ENCODE results near the gene ITFG1. TPM values are rescaled to one million over a fixed set of nuclear protein-coding genes. Genes with fewer than 3 reads are reported as not detected.
"Not testable (repeated sequence)": the region's sequence is repeated elsewhere in the genome, so short reads cannot be mapped to it uniquely, and the experiment has no call there.

ITFG1 gene
- total RNA-seq, 4 donors from 2014 or later, result 32.5 to 63.1 (median 43.1) TPM

DNA sequence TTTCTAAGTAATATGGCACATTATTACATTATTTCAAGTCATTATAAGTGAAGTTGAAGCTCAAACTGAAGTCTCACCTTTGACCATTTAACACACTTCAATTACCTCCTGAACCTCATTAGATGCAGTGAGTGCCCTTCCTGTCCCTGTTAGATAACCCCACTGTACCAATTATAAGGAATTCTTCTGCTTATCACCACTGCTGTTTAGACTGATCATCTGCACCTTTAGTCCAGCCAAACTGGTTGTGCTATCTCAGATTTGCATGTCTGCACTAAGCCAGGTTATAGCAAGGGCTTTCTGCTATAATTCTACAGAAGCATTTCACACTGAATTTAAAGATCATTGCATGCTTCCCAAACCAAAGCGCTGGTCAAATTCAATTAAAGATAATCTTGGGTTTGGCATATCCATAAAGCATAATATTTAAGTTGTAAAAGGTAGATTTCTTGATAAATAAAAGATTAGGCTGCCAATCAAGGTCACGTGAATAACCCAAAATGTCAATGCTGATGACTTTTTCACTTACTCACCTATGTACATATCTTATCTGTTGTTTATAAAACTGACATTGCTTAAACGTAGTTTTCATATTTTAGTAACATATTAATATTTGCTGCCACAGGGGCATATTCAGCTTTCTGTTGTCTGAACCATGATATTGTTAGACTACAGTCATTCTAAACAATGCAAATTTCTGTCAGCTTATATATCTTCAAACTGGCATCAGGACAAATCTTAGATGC is 11.9 kb downstream of the ITFG1 start:
- ATAC-seq (ENCODE audit: low FRiP score) (no peak), DNase-seq (ENCODE audit: low spot score) (no peak)
- TF ChIP-seq CTCF (IDR thresholded peaks at IDR 0.05), result no peak

- TF ChIP-seq CTCF (IDR thresholded peaks at IDR 0.05), result no peak
- DNase-seq (ENCODE audit: low spot score), result no peak
- ATAC-seq (ENCODE audit: low FRiP score), result no peak
Measured at GRCh38 chr16:47446431-47446830, 14.4 kb downstream of the ITFG1 start.

- not testable (repeated sequence) for DNase-seq (ENCODE audit: low spot score); ATAC-seq (ENCODE audit: low FRiP score)
Measured at GRCh38 chr16:47442884-47443283, 18.0 kb downstream of the ITFG1 start.

DNA sequence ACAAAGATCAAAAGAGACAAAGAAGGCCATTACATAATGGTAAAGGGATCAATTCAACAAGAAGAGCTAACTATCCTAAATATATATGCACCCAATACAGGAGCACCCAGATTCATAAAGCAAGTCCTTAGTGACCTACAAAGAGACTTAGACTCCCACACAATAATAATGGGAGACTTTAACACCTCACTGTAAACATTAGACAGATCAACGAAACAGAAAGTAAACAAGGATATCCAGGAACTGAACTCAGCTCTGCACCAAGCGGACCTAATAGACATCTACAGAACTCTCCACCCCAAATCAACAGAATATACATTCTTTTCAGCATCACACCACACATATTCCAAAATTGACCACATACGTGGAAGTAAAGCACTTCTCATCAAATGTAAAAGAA is 20.8 kb downstream of the ITFG1 start:
- not testable (repeated sequence) for DNase-seq (ENCODE audit: low spot score); ATAC-seq (ENCODE audit: low FRiP score)

DNA sequence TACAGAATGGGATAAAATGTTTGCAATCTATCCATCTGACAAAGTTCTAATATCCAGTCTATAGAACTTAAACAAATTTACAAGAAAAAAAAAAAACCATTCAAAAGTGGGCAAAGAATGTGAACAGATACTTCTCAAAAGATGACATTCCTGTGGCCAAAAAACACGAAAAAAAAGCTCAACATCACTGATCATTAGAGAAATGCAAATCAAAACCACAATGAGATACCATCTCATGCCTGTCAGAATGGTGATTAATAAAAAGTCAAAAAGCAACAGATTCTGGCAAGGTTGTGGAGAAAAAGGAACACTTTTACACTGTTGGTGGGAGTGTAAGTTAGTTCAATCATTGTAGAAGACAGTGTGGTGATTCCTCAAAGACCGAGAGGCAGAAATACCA is 26.6 kb downstream of the ITFG1 start:
- not testable (repeated sequence) for DNase-seq (ENCODE audit: low spot score)

DNA sequence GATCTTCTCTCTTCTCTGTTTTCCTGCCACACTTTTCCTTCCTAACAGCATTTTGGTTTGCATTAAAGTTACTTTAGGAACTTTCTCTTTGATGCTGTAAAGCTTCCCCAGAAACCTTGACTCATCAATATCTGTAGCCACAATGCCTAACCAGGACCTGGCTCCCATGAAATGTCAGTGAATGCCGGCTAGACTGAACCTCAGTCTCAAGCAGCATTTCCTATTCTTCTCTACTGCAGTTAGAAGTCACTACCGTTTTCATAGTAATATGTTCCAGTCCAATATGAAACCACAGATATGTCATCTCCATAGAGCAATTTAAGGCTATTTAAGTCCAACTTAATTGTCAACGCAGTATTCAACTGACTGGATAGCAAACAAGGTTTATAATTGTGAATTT is 28.9 kb downstream of the ITFG1 start:
- ATAC-seq (ENCODE audit: low FRiP score) (no peak), DNase-seq (ENCODE audit: low spot score) (no peak)
- TF ChIP-seq CTCF (IDR thresholded peaks at IDR 0.05), result no peak

More for the DNA sequence above, 26.6 kb downstream of the ITFG1 start:
- not testable (repeated sequence) for ATAC-seq (ENCODE audit: low FRiP score)

DNA sequence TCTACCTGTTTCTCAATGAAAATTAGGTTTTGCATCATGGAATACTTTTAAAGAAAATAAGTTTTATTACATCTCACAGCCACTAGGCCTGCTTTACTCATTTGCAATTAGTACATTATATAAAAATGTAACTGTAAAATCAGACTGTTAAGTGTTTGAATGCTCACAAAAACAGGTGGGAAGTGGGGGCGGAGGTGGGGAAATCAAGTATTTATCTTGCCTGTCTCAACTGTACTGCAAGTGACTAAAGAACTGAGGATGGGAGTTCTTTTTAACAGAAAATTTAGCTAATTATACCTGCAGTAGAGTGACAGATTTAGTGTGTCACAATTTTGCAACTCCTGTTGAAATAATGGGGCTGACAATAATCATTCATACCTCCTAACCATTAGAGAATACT is 34.1 kb downstream of the ITFG1 start:
- DNase-seq (ENCODE audit: low spot score) (no peak), ATAC-seq (ENCODE audit: low FRiP score) (no peak)
- no peak for TF ChIP-seq CTCF (IDR thresholded peaks at IDR 0.05)

DNA sequence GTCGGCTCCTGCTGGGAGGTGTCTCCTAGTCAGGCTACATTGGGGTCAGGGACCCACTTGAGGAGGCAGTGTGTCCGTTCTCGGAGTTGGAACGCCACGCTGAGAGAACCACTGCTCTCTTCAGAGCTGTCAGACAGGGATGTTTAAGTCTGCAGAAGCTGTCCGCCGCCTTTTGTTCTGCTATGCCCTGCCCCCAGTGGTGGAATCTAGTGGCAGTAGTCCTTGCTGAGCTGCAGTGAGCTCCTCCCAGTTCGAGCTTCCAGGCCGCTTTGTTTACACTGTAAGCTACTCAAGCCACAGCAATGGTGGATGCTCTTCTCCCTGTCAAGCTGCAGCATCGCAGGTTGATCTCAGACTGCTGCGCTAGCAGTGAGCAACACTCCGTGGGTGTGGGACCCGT is 36.0 kb downstream of the ITFG1 start:
- no peak for TF ChIP-seq CTCF (IDR thresholded peaks at IDR 0.05)
- DNase-seq (ENCODE audit: low spot score) (no peak), ATAC-seq (ENCODE audit: low FRiP score) (no peak)

DNA sequence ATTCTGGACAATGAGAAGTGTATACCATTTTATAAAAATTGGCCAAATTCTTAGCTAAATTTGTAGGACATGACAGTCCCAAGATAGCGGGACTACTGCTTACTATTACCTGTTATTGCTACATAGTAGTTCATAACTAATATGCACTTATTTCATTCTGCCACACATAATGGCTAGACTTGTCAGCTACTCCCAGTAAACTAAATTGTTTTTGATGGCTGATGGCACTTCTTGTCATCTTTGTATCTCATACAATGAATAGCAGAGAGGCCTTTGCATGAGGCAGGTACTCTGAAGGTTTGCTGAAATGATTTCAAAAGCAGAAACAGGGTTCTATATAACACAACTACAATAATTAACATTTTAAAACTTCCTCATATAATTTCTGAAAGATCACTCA is 44.0 kb downstream of the ITFG1 start:
- DNase-seq (ENCODE audit: low spot score) (no peak), ATAC-seq (ENCODE audit: low FRiP score) (no peak)
- TF ChIP-seq CTCF (IDR thresholded peaks at IDR 0.05), result no peak
